Activated gamma-delta T cell treated with anti-CD3 and anti-CD28 coated beads, Interleukin-2, amount 50 U/mL, for 16 hours (primary cell): ENCODE measurements around the gene CHST2.
A peak's percentile ranks its signal among the peaks of the same experiment; 100 is the strongest.

ENCODE experiments used
- DNase-seq: peaks from one replicate; pipeline ENCODE4 v3.0.0-alpha.2; 2020; ENCODE audit warnings: low read depth

CHST2 gene

DNA sequence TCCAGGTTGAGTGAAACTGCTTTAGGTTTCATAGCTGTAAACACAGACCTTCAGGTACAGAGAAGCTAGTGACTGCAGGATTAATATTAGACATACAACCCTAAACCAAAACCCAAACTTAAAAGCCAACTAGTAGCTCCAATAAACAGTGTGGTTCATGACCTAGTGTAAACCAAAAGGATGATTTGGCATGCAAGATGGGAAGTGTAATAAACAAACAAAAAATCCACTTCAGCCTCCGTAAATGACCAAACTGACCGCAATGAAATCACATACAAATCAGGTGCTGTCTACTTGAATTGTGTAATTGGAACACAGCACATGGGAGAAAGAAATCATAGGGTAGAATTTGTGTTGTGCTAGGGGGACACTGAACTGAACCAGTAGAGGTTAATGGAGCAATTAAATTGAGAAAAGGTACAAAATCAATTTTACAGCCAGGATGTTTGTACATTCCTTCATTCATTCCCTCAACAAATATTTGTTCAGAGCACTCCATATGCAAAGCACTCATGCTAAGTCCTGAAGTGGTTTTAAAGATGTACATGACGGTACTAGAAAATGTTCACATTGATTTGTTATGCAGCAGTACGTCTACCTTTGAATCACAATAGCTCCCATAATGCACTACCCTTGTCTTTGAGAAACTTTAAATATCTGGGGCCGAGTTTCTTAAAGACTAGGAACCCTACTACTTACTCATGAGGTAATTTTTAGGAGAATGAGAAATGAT is 21.4 kb upstream of the CHST2 start:
- DNase-seq, result no peak

DNA sequence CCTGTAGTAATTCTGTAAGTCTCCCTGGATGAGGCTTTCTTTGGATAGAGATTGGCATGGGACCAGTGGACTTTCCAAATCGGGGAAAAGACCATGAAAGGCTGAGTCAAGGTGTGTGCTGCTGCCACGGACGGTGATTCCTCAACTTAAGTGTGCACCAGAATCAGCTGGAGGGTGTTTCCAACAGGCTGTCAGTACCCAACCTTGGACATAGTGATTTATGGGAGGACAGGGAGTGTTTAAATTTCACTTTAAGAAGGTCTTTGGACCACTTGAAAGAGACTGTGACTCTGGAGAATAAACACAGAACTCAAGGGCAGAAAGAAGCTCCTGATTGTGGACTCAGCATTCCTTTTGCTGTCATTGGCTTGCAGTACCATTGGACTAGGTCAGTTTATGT is 20.4 kb upstream of the CHST2 start:
- DNase-seq, result no peak

DNA sequence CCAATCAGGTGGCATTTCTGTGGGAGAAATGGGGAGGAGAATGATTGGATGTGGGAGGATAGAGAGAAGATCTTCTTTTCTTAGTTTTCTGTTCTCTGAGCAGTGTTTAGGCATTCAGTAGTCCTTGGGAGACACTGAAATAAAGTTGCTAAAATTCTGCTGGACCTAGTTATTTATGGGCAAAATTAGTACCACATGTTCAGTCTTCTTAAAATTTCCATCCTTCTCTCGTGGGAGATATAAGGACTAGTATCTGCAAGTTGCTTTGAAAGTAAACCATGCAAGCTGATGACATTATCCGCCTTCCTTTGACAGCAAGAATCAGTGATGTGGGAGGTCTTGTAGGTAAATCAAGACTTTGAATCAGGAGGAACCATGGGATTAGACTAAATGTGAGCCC is 19.9 kb upstream of the CHST2 start:
- DNase-seq, result no peak

DNA sequence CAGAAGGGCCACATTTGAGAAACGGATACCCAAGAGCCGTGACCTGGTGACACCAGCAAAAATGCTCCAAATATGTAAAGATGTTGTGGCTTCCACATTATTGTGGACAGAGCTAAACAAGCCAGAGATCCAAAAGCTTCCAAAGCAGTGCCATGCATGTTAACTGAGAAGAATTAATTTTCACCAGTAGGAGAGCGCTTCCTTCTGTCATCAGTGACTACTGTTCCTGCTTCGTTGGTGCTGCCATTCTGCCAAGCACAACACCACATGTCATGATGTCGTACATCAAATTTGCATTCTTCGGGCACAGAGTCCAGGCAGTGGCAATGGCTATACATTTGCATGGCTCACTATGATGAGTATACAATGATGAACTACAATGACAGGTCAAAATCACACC is 19.1 kb upstream of the CHST2 start:
- DNase-seq, result no peak

DNA sequence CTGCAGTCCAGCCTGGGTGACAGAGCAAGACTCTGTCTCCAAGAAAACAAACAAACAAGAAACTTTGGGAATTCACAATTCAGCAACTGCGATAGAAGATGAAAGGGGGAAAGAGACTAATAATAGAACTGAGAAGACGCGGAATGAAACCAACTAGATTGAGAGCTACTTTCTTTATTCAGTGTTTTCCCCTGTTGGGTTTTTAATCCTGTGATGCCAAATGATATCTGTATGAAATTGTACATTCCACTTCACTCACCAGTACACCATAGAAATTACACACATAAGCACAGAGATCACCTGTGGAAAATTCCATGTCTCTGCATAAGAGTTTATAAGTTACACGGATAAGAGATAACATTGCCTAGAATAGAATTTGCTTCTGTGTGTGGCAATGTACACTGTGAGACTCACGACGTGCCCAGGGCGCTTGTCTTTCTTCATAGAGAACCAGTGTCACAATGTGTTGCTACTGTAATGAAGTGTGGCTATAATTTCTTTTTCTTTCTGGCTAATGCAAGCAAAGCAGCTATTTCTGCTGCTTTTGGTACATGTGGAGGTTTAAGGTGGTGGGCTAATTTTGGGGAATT is 17.7 kb upstream of the CHST2 start:
- DNase-seq, result no peak

DNA sequence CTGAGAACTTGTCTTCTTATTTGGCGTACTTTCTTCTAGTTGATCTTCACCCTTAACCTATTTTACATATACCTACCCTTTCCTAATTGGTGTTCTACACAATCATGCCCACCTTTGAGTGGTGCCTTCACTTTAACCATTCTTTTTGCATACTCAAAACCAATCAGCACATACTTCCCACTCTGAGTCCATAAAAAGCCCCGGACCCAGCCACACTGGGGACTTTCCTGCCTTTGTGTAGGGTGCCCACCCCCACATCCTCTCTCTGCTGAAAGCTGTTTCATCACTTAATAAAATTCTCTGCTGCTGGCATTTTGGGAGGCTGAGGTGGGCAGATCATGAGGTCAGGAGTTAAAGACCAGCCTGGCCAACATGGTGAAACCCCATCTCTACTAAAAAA is 15.9 kb upstream of the CHST2 start:
- DNase-seq, result no peak

DNA sequence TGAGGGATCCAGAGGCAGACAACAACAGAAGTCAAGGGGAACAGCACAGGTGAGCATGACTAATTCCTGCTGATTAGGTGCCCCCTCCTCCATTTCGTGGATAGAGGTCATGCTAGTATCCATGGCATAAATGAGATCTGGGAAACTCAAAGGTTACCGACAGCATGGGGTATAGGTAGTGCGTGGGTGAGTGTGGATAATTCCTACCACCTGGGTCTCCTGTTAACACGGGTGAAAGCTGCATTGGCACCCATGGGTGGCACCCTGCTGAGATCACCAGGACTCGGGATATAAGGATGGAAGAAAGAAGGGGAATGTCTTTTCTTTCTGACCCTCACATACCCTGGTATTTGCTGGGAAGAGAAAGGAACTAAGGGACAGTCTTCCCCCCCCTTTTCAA is 14.4 kb upstream of the CHST2 start:
- no peak for DNase-seq

DNA sequence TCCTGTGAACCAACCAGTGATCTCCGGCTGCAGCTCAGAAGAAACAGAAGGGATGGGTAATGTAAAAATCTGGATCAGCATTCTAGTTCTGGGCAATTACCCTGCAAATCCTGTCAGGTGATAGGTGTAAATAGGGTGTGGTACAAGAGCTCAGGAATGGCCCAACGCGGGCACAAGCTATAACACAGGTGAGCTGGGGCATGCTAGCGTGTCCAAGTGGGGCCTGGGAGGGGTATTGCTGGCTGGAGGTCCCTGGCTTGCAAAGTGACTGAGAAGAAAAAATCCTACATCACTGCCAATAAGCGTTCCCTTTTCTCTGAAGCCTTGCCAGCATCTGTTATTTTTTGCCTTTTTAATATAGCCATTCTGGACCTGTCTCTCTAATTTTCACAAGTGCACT is 9.7 kb upstream of the CHST2 start:
- DNase-seq, result no peak

DNA sequence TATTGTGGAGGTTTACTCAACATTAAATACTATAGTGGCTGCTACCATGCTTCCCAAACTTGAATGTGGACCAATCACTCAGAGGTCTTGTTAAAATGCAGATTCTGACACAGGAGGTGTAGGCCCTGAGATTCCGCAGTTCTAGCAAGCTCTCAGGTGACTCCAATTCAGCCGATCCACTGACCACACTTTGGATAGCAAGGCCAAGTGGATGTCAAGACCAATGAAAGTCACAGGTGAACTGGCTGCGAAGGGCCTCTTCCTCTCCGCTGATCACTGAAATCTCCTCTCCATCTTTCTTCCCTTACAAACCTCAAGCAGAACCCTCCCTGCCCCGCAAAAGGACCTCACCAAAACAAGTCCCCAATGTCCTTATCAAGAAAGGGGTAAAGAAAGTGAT is 9.2 kb upstream of the CHST2 start:
- no peak for DNase-seq

DNA sequence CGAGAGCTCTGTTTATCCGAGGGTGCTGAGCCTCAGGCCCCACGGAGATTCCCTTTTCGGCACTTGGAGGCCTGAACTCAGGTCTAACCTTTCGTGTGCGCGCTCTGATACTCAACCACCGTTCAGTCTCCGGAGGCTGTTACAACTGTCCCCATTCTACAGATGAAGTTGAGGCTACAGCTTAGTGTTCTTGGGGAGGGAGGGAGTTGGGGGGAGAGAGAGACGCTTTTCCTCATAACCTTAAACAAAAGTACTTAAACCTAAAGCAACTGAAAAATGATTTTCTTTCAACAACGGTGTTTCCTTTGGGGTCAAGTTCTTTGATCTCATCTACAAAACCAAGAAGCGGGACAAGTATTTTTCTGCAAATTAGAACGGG is 952 bp upstream of the CHST2 start:
- no peak for DNase-seq

DNA sequence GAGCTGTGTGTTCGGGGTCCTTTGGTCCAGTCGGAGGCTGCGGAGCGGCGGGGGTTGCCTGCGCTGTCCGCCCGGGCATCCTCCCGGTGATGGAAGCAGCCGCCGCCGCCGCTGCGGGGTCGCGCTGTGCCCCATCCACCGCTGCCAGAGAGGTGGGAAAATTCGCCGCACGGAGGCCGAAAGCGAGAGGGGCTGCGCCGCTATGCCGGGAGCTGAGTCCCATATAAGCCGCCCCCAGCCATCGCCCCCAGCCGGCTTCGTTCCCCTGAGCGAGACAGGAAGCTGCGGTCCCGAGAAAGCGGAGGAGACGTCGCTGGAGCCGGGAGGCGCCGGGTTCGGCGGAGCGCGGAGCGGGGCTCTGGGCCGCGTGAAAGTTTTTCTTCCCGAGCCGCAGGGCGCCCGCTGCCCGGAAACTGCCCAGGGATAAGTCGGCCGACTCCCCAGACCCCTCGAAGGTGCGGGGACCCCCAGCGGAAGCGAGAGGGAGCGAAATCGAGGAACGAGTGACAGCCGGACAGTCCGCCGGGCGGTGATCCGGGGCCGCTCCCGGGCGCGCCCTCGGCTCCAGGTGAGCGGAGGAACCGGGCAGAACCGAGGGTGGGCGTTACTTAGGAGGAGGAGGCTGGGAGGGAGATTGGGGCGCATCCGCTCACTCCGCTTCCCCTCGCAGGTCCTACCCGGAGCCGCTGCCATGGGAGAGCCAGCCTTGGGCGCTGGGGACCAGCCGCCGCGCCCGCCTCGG is 574 bp downstream of the CHST2 start:
- no peak for DNase-seq

DNA sequence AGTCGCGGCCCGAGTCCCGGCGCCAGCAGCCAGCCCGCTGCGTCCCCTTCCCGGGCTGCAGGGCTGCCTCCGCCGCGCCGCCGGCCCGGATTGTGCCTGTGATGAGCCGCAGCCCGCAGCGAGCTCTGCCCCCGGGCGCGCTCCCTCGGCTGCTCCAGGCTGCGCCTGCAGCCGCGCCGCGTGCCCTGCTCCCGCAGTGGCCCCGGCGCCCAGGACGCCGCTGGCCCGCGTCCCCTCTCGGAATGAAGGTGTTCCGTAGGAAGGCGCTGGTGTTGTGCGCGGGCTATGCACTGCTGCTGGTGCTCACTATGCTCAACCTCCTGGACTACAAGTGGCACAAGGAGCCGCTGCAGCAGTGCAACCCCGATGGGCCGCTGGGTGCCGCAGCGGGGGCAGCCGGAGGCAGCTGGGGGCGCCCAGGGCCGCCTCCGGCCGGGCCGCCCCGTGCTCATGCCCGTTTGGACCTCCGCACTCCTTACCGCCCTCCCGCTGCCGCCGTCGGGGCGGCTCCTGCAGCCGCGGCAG is 1.2 kb downstream of the CHST2 start:
- DNase-seq, result peak; percentile 24

DNA sequence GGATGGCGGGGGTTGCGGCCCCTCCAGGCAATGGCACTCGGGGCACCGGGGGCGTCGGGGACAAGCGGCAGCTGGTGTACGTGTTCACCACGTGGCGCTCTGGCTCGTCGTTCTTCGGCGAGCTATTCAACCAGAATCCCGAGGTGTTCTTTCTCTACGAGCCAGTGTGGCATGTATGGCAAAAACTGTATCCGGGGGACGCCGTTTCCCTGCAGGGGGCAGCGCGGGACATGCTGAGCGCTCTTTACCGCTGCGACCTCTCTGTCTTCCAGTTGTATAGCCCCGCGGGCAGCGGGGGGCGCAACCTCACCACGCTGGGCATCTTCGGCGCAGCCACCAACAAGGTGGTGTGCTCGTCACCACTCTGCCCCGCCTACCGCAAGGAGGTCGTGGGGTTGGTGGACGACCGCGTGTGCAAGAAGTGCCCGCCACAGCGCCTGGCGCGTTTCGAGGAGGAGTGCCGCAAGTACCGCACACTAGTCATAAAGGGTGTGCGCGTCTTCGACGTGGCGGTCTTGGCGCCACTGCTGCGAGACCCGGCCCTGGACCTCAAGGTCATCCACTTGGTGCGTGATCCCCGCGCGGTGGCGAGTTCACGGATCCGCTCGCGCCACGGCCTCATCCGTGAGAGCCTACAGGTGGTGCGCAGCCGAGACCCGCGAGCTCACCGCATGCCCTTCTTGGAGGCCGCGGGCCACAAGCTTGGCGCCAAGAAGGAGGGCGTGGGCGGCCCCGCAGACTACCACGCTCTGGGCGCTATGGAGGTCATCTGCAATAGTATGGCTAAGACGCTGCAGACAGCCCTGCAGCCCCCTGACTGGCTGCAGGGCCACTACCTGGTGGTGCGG is 1.9 kb downstream of the CHST2 start:
- peak; percentile 73 for DNase-seq

DNA sequence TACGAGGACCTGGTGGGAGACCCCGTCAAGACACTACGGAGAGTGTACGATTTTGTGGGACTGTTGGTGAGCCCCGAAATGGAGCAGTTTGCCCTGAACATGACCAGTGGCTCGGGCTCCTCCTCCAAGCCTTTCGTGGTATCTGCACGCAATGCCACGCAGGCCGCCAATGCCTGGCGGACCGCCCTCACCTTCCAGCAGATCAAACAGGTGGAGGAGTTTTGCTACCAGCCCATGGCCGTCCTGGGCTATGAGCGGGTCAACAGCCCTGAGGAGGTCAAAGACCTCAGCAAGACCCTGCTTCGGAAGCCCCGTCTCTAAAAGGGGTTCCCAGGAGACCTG is 2.5 kb downstream of the CHST2 start:
- no peak for DNase-seq

DNA sequence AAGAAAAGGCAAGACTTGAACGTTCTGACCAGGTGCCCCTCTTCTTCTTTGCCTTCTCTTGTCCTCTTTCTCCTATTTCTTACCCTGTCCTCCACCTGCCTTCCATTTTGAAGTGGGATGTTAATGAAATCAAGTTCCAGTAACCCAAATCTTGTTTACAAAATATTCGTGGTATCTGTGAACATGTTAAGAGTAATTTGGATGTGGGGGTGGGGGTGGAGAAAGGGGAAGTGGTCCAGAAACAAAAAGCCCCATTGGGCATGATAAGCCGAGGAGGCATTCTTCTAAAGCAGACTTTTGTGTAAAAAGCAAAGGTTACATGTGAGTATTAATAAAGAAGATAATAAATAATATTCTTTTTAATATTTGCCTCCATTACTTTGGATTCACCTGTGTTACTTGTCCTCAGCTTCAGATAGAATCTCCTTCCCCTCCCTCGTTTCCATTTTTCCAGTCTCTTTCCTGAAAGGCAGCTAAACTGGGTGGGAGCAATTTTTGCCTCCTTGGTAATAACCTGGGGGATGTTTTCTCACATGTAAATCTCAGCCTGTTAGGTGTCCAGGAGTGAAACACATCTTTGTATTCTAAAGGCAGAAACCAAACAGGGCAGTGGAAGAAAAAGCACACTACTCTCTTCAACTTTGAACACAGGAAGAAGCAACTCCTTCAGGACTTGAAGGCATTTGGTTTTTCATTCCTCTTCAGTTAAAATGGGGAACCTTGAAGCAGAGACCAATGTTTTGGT is 3.2 kb downstream of the CHST2 start:
- no peak for DNase-seq

DNA sequence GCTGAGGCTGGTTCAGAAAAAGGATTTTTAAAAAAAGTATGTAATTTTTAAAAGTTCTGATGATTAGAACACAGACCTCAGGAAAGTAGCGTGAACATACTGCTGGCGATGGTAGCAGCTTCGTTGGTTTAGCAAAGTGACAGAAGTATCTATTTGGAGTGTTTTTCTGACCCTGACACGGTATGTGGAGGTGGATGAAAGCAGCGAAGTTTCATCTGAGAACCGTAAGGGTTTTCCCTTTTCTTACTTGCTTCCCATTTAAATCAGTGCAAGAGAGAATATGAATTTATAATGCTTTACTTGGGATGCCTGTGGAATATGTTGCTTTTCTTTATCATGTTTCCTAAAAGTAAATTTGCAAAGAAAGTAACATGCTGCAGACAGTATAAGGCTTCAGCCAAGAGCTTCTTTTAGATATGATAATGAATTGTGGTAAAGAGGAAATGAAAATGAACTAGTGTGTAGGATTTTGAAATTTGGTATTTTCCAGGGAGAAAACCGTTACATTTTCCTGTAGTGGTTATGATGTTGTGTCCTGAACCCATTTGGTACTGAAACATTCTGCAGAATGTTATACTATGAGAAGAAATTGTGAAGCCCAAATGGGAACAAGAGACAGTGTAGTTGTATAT is 3.9 kb downstream of the CHST2 start:
- no peak for DNase-seq

DNA sequence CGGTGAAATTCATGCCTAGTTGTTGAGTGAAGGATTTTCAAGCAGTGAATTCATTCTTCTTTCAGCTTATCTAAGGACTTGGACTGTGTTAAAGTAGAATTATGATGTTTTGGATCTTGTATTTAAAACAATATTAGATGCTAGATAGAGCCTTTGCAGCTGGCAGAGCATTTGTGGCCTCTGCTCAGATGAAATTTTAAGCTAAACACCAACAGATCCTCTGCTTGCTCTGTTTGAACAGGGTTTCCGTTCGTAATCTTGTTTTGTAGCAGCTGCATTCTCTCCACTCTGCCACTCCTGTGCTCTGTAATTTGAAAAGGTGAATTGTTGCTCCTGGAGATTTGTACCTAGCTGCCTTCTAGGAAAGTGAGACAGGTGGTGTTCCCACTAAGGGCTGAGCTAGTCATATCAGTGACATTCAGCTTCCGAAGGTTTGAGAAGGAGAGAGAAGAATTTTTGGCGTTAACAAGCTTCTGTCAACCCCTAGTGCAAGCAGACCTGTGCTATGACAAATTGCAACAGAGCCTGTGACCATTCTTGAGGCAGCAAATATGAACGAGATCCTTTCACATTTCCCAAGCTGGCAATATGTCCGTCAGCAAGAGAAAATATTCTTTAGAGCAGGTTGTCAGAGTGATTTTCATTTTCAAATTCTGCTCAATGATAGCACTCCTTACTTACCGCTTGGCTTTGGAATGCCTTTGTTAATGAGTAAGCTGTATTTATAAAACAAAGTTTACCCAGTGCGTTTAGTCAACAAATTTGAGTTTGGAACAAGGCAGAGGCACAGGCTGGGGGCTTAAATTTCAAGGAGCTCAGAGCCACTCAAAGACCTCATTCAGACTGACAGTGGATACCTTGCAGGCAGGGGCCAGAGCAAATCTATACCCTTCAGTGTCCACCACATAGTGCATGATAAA is 5.3 kb downstream of the CHST2 start:
- no peak for DNase-seq

DNA sequence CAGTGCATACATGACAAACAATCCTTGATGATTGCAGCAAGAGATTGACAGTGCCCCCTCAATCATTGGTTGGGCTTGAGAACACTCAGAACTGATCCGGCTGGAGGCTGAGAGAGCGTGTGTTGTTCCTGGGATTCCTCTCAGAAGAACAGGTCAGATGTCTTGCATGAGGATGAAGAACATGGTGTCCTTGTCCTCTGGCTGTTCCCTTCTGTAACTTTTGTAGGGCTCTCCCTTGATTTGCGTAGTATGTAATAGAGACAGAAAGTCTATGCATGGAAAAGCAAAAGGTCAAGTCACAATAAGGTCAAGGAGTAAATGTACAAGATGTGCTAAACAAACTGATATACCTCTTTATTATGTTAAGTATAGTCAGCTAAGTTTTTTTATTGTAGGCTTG is 8.2 kb downstream of the CHST2 start:
- DNase-seq, result no peak

DNA sequence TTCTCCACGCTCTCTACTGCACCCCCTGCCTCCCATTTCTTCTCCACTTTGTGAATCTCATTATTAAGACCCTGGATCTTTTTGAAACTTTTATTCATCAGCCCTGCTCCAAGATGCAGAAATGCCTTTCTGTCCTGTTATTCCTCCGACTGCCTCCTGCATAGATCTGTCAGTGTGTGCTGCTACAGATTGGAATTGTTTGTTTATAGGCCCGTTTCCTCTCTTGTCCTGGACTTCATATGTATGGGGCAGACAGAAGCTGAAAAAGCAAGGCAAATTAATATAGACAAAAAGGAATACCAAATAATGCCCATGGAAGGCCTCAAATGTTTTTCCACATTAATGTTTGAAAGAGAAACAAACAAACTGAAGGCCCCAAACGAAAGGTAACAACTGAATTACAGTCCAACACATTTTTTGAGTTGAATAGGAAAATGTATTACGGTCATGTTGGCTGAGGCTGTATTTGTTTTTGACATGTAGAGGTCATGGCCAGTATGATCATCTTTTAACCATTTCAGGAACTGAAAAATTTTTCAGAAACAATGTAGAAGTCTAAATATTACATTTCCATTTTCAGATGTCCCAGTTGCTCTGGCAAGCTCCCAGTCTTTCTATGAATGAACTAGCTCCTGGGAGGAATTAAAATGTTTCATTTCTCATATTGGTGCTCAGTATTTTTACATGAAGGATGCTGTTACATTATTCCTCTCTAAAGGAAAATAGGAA is 8.8 kb downstream of the CHST2 start:
- no peak for DNase-seq
